ENCODE measurements around the gene ATP2A3. TPM values are rescaled to one million over a fixed set of nuclear protein-coding genes. Genes with fewer than 3 reads are reported as not detected.

ATP2A3 gene
- total RNA-seq, 1 experiment from 2014 or later, result 13.3 TPM

DNA sequence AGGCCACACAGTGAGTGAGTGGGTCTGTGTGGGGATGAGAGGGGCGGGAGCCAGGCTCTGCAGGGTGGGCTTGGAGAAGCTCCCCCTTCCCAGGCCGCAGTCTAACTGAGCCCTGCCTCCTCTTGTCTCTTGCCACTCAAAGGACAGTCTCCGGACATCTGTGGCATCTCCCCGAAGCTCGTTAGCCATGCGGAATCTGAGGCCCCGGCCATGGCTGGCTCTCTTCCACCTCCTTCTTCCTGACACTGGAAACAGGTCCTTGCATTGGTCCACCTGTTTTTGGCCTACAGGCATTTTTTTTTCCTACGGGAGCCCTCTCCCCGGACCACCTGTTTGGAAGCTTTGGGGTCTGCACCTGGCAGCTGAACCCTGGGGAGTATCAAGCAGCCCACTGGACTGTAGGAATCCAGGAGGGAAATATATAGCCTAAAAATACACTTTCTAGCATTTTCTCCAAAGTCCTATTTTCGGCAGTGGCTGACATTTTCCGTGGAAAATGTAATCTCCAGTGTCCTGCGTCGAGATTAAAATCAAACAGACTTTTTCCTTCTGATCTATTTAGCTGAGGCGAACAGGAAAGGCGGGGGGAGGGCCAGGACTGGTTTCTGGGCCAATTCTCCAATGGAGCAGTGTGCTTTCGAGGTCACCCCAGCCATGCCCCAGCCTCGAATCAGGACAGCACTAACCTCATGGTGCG, 9.1 kb downstream of the ATP2A3 start:
- no peak overlapping the region for H2BK12ac ChIP-seq (ENCODE audit: insufficient read length, low read depth, low read length)
- no peaks in the 10 kb centered on the region for H3K27me3 ChIP-seq (ENCODE audit: insufficient read depth, low read length)
- H2BK120ac ChIP-seq (ENCODE audit: low read depth, low read length, poor library complexity, severe bottlenecking), result no peak overlapping the region
- no peak overlapping the region for H3K18ac ChIP-seq (ENCODE audit: insufficient read length, low read depth, low read length)
- H2BK5ac ChIP-seq (ENCODE audit: insufficient read length, low read length), result no peak overlapping the region
- no peak overlapping the region for H3K9ac ChIP-seq (ENCODE audit: extremely low read depth, insufficient read length, low read length)
- no peak overlapping the region for H4K5ac ChIP-seq (ENCODE audit: insufficient read length, low read depth, low read length)
- H2AK5ac ChIP-seq (ENCODE audit: insufficient read length, low read length), result no peak overlapping the region
- H3K79me2 ChIP-seq (ENCODE audit: insufficient read depth, low read length), result no peaks in the 10 kb centered on the region
- TF ChIP-seq, protein P1, sequence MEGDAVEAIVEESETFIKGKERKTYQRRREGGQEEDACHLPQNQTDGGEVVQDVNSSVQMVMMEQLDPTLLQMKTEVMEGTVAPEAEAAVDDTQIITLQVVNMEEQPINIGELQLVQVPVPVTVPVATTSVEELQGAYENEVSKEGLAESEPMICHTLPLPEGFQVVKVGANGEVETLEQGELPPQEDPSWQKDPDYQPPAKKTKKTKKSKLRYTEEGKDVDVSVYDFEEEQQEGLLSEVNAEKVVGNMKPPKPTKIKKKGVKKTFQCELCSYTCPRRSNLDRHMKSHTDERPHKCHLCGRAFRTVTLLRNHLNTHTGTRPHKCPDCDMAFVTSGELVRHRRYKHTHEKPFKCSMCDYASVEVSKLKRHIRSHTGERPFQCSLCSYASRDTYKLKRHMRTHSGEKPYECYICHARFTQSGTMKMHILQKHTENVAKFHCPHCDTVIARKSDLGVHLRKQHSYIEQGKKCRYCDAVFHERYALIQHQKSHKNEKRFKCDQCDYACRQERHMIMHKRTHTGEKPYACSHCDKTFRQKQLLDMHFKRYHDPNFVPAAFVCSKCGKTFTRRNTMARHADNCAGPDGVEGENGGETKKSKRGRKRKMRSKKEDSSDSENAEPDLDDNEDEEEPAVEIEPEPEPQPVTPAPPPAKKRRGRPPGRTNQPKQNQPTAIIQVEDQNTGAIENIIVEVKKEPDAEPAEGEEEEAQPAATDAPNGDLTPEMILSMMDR (conservative IDR thresholded peaks at IDR 0.05), result no peak
- H3K4me1 ChIP-seq (ENCODE audit: insufficient read depth, low read length), result no peaks in the 10 kb centered on the region; the same call in 1 of the 2 replicates
- Mint-ChIP-seq H3K27ac (no peak overlapping the region; a peak in 1 of 7 replicates), H3K27me3 (ENCODE audit: low read depth) (no peaks in the 10 kb centered on the region; the same call in 1 of the 2 replicates), H3K36me3 (ENCODE audit: insufficient read depth in 1 of 3, low read depth in 3 of 3) (no peaks in the 10 kb centered on the region), H3K4me1 (peaks cover 27 to 41% of the 10 kb centered on the region in 2 experiments), H3K9me3 (no peaks in the 10 kb centered on the region), H3K4me3 (no peak overlapping the region)
- no peak overlapping the region for H3K4me2 ChIP-seq (ENCODE audit: insufficient read depth, insufficient read length, low read length)
- H3K4ac ChIP-seq (ENCODE audit: low read depth, low read length), result no peak overlapping the region
- H4K8ac ChIP-seq (replicated peaks; ENCODE audit: insufficient read length, low read depth, low read length), result no peak overlapping the region
- H3K9me3 ChIP-seq (ENCODE audit: control insufficient read depth, low read depth, low read length), result no peaks in the 10 kb centered on the region
- WGBS (ENCODE audit: extremely low coverage, insufficient read length, low lambda C conversion rate), result no CpG with 5 or more reads among the region's 18 CpGs
- no peaks in the 10 kb centered on the region for H4K20me1 ChIP-seq (ENCODE audit: control insufficient read depth, insufficient read depth, insufficient read length)
- no peaks in the 10 kb centered on the region for H3K23me2 ChIP-seq (ENCODE audit: insufficient read length, low read depth, low read length, poor library complexity, severe bottlenecking)
- no peak overlapping the region for H3K27ac ChIP-seq (ENCODE audit: insufficient read length, low read depth, low read length)
- H3K79me1 ChIP-seq (ENCODE audit: insufficient read depth, low read depth, low read length, poor library complexity, severe bottlenecking), result no peaks in the 10 kb centered on the region
- H4K91ac ChIP-seq (ENCODE audit: insufficient read length, low read depth, low read length), result no peak overlapping the region
- H3T11ph ChIP-seq (ENCODE audit: low read length), result no peak overlapping the region
- no peak for DNase-seq
- H2BK20ac ChIP-seq (ENCODE audit: low read depth, low read length, poor library complexity, severe bottlenecking), result no peak overlapping the region
- H3K56ac ChIP-seq (ENCODE audit: insufficient read length, low read depth, low read length), result no peak overlapping the region
- no peak overlapping the region for H2BK15ac ChIP-seq (ENCODE audit: low read depth, low read length)
- no peak overlapping the region for H2AFZ ChIP-seq (ENCODE audit: low read length)
- H3K23ac ChIP-seq (ENCODE audit: insufficient read length, low read depth, low read length), result no peak overlapping the region
- no peak overlapping the region; the same call in 1 of the 2 replicates for H3K14ac ChIP-seq (ENCODE audit: insufficient read depth, low read length)

Data from H9 (cell line).